ENCODE data around the gene MYBPC2.

MYBPC2 gene

DNA sequence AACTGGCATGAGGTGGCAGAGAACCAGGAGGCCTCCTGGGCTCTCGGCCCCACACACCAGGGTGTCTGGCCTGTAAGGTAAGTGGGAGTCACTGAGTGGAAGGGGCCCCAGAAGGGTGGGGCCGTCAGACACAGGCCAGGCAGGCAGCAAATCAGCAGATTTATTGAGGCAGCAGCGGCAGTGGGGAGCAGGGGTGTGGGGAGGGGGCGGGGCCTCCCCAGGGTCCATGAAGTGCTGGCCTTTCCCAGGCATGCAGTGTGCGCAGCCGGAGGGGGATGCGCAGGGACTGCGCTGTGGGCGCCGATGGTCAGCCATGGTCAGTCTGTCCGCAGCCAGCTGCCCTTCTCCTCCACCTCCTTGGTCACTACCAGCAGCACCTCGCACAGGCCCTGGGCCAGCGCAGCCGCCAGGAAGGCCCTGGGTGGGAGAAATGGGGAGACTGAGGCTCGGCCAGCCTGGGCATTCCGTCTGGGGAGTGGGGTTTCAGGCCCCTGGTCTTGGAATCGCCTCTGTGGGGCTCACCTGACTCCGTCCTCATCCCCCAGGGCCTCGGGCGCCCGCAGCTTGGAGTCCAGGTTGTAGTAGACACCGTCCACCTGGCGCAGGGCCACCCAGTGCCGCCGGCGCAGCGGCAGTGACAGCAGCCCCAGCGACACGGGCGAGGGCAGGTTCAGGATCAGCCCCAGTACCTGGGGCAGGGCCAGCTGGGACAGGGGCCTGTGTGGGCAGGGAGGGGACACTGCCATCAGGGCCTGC lies 73.3 kb downstream of the MYBPC2 start:
- TF ChIP-seq, protein P1, sequence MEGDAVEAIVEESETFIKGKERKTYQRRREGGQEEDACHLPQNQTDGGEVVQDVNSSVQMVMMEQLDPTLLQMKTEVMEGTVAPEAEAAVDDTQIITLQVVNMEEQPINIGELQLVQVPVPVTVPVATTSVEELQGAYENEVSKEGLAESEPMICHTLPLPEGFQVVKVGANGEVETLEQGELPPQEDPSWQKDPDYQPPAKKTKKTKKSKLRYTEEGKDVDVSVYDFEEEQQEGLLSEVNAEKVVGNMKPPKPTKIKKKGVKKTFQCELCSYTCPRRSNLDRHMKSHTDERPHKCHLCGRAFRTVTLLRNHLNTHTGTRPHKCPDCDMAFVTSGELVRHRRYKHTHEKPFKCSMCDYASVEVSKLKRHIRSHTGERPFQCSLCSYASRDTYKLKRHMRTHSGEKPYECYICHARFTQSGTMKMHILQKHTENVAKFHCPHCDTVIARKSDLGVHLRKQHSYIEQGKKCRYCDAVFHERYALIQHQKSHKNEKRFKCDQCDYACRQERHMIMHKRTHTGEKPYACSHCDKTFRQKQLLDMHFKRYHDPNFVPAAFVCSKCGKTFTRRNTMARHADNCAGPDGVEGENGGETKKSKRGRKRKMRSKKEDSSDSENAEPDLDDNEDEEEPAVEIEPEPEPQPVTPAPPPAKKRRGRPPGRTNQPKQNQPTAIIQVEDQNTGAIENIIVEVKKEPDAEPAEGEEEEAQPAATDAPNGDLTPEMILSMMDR (IDR thresholded peaks at IDR 0.05) = no peak
- no peak for TF ChIP-seq ZFX (IDR thresholded peaks at IDR 0.05; ENCODE audit: borderline replicate concordance)
- H3K27ac ChIP-seq = no peak overlapping the region

DNA sequence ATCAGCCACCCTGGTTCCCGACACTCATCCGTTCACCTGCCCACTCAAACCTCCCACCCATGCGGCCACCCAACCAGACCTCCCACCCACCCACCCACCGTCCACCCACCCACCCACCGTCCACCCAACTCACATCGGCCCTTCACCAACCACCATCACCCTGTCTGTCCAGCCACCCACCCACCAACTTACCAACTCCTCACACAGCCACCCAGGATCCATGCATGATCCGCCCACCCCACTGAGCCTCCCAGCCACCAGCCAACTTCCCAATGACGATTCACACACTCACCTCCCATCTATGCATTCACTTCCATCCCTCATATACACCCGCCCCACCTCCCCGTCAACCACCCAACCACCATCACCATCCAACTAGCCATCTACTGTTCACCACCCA lies 74.0 kb downstream of the MYBPC2 start:
- H3K27ac ChIP-seq = no peak overlapping the region
- TF ChIP-seq, protein P1 (IDR thresholded peaks at IDR 0.05) = no peak
- no peak for TF ChIP-seq ZFX (IDR thresholded peaks at IDR 0.05; ENCODE audit: borderline replicate concordance)

DNA sequence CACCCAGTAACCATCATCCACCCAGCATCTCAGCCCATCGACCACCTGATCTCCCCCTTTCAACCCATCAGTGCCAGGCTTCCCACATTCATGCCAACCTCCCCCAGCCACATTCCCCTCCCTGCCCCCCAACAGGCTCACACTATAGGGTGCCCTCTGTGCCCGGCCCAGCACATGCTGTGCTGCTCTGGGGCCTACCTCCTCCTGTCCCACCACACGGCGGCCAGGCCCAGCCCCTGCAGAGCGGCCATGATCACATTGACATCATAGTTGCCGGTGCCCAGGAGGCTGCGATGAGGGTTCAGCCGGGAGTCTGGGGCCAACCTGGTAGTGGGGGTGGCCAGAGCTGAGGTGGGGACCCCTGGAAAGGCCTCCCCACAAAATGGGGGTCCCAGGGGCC lies 74.7 kb downstream of the MYBPC2 start:
- no peak overlapping the region for H3K27ac ChIP-seq
- TF ChIP-seq, protein P1 (IDR thresholded peaks at IDR 0.05) = no peak
- no peak for TF ChIP-seq ZFX (IDR thresholded peaks at IDR 0.05; ENCODE audit: borderline replicate concordance)

DNA sequence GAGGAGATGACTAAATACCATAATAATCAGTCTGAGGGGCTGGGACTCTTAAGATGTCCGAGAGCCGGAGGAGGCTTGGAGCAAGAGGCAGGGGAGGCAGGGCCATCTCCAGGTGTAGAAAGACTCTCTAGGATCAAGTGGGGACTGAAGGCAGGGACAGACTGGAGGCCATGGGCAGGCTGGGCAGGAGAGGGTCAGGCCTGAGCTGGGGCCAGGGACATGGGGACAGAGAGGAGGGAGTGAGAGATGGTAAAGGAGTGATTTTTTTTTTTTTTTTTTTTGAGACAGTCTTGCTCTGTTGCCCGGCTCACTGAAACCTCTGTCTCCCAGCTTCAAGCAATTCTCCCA lies 76.1 kb downstream of the MYBPC2 start:
- TF ChIP-seq ZFX (IDR thresholded peaks at IDR 0.05; ENCODE audit: borderline replicate concordance) = no peak
- TF ChIP-seq, protein P1 (IDR thresholded peaks at IDR 0.05) = no peak
- no peak overlapping the region for H3K27ac ChIP-seq

DNA sequence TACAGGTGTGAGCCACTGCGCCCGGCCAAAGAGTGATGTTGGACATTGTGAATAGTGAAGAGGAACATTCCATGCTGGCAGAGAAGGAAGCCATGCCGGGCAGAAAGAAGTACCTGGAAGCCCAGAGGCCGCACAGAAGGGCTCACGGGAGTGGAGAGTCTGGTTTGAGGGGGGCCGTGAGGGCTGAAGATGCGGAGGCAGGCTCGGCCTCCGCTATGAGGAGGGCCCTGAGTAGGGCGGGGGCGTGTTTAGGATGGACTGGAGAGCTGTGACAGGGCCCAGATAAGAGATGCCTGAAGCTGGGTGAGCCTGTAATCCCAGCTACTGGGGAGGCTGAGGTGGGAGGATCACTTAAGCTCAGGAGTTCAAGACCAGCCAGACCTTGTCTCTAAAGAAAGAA lies 76.7 kb downstream of the MYBPC2 start:
- no peak overlapping the region for H3K27ac ChIP-seq

DNA sequence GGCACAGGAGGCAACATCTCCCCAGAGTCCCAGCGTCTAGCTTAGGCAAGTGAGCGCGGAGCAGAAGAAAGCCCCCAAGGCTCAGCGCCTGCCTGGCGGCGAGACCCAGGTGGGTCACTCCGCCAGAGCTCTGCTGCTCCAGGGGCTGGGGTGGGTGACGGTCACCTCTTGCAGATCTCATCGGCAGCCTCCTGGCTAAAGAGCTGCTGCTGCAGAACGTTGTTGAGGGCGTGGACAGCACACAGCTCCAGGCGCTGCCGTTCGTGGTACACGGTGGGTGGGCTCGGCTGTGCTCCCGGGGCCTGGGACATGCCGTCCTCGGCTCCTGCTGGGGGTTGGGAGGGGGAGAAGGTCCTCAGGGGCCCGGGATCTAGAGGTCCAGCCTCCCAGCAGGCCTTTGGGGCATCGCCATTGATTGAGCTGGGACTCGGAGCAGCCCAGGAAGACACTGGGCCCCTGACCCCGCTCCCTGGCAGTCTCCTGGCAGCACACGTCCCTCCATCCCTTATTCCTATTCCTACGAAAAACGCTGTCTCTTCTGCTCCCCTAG lies 77.5 kb downstream of the MYBPC2 start:
- peak overlapping the region; percentile 67 for H3K27ac ChIP-seq
- TF ChIP-seq, protein P1 (IDR thresholded peaks at IDR 0.05) = no peak
- TF ChIP-seq ZFX (IDR thresholded peaks at IDR 0.05; ENCODE audit: borderline replicate concordance) = no peak

More for the DNA sequence above, 76.7 kb downstream of the MYBPC2 start:
- no peak for TF ChIP-seq ZFX (IDR thresholded peaks at IDR 0.05; ENCODE audit: borderline replicate concordance)
- TF ChIP-seq, protein P1 (IDR thresholded peaks at IDR 0.05) = no peak

DNA sequence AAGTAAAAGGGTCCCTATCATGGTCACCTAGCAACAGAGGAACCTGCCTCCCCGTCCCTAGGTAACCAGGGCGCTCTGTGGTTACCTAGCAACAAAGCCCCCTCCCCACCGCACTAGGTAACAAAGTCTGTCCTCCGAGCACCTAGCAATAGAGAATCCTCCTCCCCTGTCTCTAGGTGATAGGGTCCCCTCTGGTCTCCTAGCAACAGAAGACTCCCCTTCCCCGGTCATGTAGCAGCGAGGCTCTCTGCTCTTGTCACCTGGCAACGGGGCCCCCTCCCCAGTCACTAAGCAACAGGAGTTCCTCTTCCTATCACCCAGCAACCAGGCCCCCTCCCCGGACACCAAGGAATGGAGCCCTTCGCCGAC lies 78.0 kb downstream of the MYBPC2 start:
- no peak for TF ChIP-seq ZFX (IDR thresholded peaks at IDR 0.05; ENCODE audit: borderline replicate concordance)
- TF ChIP-seq, protein P1 (IDR thresholded peaks at IDR 0.05) = no peak
- peak overlapping the region; percentile 67 for H3K27ac ChIP-seq

All from 22Rv1 (cell line).